ENCODE measurements around the gene SON.
"Not testable (repeated sequence)": the region's sequence is repeated elsewhere in the genome, so short reads cannot be mapped to it uniquely, and the experiment has no call there.

DNA sequence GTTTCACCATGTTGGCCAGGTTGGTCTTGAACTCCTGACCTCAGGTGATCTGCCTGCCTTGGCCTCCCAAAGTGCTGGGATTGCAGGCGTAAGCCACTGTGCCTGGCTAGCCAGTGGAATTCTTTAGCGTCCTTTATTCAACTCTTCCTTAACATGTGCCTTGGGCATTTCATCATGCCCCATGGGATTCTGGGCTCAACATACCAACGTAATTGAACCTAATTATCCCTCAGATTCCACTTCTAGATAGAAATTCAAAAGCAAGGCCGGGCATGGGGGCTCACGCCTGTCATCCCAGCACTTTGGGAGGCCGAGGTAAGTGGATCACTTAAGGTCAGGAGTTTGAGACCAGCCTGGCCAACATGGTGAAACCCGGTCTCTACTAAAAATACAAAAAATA, 83.3 kb downstream of the SON start:
- TF ChIP-seq, protein P1, sequence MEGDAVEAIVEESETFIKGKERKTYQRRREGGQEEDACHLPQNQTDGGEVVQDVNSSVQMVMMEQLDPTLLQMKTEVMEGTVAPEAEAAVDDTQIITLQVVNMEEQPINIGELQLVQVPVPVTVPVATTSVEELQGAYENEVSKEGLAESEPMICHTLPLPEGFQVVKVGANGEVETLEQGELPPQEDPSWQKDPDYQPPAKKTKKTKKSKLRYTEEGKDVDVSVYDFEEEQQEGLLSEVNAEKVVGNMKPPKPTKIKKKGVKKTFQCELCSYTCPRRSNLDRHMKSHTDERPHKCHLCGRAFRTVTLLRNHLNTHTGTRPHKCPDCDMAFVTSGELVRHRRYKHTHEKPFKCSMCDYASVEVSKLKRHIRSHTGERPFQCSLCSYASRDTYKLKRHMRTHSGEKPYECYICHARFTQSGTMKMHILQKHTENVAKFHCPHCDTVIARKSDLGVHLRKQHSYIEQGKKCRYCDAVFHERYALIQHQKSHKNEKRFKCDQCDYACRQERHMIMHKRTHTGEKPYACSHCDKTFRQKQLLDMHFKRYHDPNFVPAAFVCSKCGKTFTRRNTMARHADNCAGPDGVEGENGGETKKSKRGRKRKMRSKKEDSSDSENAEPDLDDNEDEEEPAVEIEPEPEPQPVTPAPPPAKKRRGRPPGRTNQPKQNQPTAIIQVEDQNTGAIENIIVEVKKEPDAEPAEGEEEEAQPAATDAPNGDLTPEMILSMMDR (IDR thresholded peaks at IDR 0.05), result not testable (repeated sequence)
- TF ChIP-seq POLR2A, POLR2AphosphoS5, EP300 (IDR thresholded peaks at IDR 0.05): not testable (repeated sequence)
